ENCODE data around the gene C8G. TPM values are rescaled to one million over a fixed set of nuclear protein-coding genes. Genes with fewer than 3 reads are reported as not detected.

Gene C8G
- total and polyA plus RNA-seq, 2 of the 8 experiments (the other 6 are each of a cell fraction or from before 2014, with no cell fraction given): 0.62 to 0.80 TPM

DNA sequence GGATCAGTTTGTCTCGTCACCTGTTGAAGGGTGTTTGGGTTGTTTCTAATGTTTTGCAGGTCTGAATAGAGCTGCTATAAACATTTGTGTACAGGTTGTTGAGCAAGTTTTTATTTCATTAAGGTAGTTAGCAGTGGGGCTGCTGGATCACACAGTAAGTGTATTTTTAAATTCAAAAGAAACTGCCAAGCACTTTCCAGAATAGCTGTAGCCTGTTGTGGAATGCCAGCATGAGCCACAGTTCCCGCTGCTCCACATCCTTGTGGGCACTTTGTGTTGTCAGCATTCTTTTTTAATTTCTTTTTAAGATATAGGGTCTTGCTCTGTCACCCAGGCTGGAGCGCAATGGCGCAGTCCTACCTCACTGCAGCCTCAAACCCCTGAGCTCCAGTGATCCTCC is 15.0 kb upstream of the C8G start (continued):
- TF ChIP-seq SP4 (IDR thresholded peaks at IDR 0.05; ENCODE audit: low read length) (no peak), RBBP5 (IDR thresholded peaks at IDR 0.05; ENCODE audit: borderline replicate concordance, low read depth, low read length) (no peak), CHD1 (IDR thresholded peaks at IDR 0.05; ENCODE audit: low read depth, low read length) (no peak), BCL11A (IDR thresholded peaks at IDR 0.05; ENCODE audit: low read depth in 2 of 2, low read length in 2 of 2) (no peak)
- TF ChIP-seq, protein P1, sequence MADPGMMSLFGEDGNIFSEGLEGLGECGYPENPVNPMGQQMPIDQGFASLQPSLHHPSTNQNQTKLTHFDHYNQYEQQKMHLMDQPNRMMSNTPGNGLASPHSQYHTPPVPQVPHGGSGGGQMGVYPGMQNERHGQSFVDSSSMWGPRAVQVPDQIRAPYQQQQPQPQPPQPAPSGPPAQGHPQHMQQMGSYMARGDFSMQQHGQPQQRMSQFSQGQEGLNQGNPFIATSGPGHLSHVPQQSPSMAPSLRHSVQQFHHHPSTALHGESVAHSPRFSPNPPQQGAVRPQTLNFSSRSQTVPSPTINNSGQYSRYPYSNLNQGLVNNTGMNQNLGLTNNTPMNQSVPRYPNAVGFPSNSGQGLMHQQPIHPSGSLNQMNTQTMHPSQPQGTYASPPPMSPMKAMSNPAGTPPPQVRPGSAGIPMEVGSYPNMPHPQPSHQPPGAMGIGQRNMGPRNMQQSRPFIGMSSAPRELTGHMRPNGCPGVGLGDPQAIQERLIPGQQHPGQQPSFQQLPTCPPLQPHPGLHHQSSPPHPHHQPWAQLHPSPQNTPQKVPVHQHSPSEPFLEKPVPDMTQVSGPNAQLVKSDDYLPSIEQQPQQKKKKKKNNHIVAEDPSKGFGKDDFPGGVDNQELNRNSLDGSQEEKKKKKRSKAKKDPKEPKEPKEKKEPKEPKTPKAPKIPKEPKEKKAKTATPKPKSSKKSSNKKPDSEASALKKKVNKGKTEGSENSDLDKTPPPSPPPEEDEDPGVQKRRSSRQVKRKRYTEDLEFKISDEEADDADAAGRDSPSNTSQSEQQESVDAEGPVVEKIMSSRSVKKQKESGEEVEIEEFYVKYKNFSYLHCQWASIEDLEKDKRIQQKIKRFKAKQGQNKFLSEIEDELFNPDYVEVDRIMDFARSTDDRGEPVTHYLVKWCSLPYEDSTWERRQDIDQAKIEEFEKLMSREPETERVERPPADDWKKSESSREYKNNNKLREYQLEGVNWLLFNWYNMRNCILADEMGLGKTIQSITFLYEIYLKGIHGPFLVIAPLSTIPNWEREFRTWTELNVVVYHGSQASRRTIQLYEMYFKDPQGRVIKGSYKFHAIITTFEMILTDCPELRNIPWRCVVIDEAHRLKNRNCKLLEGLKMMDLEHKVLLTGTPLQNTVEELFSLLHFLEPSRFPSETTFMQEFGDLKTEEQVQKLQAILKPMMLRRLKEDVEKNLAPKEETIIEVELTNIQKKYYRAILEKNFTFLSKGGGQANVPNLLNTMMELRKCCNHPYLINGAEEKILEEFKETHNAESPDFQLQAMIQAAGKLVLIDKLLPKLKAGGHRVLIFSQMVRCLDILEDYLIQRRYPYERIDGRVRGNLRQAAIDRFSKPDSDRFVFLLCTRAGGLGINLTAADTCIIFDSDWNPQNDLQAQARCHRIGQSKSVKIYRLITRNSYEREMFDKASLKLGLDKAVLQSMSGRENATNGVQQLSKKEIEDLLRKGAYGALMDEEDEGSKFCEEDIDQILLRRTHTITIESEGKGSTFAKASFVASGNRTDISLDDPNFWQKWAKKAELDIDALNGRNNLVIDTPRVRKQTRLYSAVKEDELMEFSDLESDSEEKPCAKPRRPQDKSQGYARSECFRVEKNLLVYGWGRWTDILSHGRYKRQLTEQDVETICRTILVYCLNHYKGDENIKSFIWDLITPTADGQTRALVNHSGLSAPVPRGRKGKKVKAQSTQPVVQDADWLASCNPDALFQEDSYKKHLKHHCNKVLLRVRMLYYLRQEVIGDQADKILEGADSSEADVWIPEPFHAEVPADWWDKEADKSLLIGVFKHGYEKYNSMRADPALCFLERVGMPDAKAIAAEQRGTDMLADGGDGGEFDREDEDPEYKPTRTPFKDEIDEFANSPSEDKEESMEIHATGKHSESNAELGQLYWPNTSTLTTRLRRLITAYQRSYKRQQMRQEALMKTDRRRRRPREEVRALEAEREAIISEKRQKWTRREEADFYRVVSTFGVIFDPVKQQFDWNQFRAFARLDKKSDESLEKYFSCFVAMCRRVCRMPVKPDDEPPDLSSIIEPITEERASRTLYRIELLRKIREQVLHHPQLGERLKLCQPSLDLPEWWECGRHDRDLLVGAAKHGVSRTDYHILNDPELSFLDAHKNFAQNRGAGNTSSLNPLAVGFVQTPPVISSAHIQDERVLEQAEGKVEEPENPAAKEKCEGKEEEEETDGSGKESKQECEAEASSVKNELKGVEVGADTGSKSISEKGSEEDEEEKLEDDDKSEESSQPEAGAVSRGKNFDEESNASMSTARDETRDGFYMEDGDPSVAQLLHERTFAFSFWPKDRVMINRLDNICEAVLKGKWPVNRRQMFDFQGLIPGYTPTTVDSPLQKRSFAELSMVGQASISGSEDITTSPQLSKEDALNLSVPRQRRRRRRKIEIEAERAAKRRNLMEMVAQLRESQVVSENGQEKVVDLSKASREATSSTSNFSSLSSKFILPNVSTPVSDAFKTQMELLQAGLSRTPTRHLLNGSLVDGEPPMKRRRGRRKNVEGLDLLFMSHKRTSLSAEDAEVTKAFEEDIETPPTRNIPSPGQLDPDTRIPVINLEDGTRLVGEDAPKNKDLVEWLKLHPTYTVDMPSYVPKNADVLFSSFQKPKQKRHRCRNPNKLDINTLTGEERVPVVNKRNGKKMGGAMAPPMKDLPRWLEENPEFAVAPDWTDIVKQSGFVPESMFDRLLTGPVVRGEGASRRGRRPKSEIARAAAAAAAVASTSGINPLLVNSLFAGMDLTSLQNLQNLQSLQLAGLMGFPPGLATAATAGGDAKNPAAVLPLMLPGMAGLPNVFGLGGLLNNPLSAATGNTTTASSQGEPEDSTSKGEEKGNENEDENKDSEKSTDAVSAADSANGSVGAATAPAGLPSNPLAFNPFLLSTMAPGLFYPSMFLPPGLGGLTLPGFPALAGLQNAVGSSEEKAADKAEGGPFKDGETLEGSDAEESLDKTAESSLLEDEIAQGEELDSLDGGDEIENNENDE (IDR thresholded peaks at IDR 0.05; ENCODE audit: insufficient replicate concordance, low read length): no peak
